Lower lobe of right lung (tissue), 2 donors: ENCODE results near the gene ITGA5. TPM values are rescaled to one million over a fixed set of nuclear protein-coding genes. Genes with fewer than 3 reads are reported as not detected.

ENCODE experiments used
- ATAC-seq, 2 donors: fragments of 200-7000 bp; cut with Tn5 transposase; one replicate each; pipeline ENCODE4 v1.9.1; 2020 to 2022; ENCODE audit warnings: mild to moderate bottlenecking in 2 of 2, moderate library complexity in 2 of 2
- DNase-seq: peaks from one replicate; pipeline ENCODE4 v3.0.0-alpha.2; 2020
- H3K27ac ChIP-seq: fragments of 200-600 bp; one replicate; pipeline ENCODE4 v1.8.0; 2022
- H3K27me3 ChIP-seq: fragments of 200-600 bp; one replicate; pipeline ENCODE4 v1.8.0; 2022; ENCODE audit warnings: low read depth
- H3K36me3 ChIP-seq: fragments of 200-600 bp; one replicate; pipeline ENCODE4 v1.8.0; 2022; ENCODE audit warnings: mild to moderate bottlenecking
- H3K4me1 ChIP-seq: fragments of 200-600 bp; one replicate; pipeline ENCODE4 v1.8.0; 2022
- H3K4me3 ChIP-seq: fragments of 200-600 bp; one replicate; pipeline ENCODE4 v1.8.0; 2022; ENCODE audit warnings: mild to moderate bottlenecking
- H3K9me3 ChIP-seq: fragments of 200-600 bp; one replicate; pipeline ENCODE4 v1.8.0; 2022
- intact Hi-C: fragments of 100-400 bp; cut with DNase I; formaldehyde crosslinking; loops from one replicate; pipeline ENCODE4 v1.11.0; 2022
- total RNA-seq: library from RNA; stranded (reverse); fragmentation: NEBNext Ultra II Directional; extraction: Animal tissue kit (Norgen Biotek cat#: 25700); gene quantifications from one replicate; pipeline ENCODE4 v1.2.1, GENCODE V29; 2021
- TF ChIP-seq, protein P1 (sequence below): fragments of 200-600 bp; IDR thresholded peaks from one replicate; pipeline ENCODE4 v1.8.0; 2022; ENCODE audit warnings: antibody characterized with exemption, mild to moderate bottlenecking
- donor health status: DM: no; HTN: yes; CAD: no; lungs with severe emphysema.

ITGA5 gene
- total RNA-seq, 1 donor from 2014 or later = 97.1 TPM

DNA sequence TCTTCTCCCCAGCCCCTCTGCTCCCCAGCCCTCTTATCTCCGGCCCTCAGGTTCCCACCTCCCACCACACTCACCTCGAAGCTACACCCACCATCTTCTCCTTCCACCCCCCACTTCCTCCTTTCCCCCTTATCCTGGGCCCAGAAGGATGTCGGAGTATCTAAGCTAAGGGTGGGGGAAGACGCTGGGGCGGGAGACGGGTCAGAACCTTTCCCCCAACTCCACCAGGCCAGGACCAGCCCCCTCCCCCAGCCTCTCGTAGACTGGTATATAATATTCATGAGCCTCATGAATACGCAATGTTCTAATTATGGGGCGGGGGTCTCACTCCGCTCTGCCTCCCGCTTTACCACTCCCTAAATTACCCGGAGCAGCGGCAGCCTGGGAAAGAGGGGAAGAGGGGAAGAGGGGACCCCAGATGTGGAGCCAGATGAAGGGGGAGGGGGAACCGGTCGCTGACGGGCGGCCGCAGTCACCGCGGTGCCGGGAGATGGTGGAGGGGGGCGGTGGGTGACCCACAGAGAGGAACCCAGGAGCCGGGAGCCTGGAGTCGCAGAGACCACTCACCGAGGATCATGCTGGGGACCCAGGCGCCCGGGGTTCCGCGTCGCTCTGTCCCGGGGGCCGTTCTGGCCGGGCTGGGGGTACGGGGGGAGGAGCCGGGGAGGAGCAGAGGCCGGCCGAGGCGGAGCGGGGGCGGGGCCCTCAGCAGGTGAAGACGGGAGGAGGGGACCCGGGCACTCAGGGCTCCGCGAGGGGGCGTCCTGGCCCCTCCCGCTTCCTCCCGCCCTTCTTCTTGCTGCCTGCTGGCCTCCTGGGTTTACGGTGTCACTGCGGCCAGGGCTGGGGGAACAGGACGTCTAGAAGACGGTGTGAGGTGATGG lies 28.2 kb downstream of the ITGA5 start:
- ATAC-seq = peak; percentile 56 to 62
- no peaks in the 10 kb centered on the region for H3K9me3 ChIP-seq
- DNase-seq = no peak

DNA sequence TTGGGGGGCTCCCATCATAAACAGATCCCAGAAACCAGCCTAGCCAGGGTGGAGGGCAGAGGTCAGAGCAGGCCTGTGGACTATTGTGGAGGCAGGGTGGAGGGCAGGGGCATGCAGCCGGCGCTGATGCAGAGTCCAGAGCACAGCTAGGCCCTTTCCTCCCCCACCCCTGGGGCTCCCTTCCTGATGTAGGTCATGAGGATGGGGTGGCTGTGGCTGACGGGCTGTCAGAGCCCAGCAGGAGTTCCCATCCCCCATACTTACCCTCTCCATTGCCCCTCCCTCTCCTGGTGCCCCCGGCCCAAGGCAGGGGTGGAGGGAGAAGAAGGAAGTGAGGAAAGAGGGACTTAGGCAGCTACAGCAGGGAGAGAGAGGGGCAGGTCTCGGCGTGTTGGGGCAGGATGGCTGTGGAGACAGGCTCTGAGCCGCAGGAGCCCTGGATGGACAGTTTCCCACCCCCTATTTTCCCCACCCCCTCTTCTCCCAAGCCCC lies 28.8 kb downstream of the ITGA5 start:
- ATAC-seq = peak in 1 of 2 donors; percentile 5
- TF ChIP-seq, protein P1, sequence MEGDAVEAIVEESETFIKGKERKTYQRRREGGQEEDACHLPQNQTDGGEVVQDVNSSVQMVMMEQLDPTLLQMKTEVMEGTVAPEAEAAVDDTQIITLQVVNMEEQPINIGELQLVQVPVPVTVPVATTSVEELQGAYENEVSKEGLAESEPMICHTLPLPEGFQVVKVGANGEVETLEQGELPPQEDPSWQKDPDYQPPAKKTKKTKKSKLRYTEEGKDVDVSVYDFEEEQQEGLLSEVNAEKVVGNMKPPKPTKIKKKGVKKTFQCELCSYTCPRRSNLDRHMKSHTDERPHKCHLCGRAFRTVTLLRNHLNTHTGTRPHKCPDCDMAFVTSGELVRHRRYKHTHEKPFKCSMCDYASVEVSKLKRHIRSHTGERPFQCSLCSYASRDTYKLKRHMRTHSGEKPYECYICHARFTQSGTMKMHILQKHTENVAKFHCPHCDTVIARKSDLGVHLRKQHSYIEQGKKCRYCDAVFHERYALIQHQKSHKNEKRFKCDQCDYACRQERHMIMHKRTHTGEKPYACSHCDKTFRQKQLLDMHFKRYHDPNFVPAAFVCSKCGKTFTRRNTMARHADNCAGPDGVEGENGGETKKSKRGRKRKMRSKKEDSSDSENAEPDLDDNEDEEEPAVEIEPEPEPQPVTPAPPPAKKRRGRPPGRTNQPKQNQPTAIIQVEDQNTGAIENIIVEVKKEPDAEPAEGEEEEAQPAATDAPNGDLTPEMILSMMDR = no peak
- intact Hi-C loops = no loop called here
- H3K4me3 ChIP-seq = no peak overlapping the region
- peaks cover 17% of the 10 kb centered on the region for H3K36me3 ChIP-seq
- H3K9me3 ChIP-seq = no peaks in the 10 kb centered on the region
- H3K27me3 ChIP-seq = no peaks in the 10 kb centered on the region
- no peak for DNase-seq
- no peak overlapping the region for H3K27ac ChIP-seq
- H3K4me1 ChIP-seq = peaks cover 37% of the 10 kb centered on the region

More for the DNA sequence above, 28.2 kb downstream of the ITGA5 start:
- TF ChIP-seq, protein P1 = no peak
- no peaks in the 10 kb centered on the region for H3K27me3 ChIP-seq
- peaks cover 37% of the 10 kb centered on the region for H3K4me1 ChIP-seq
- intact Hi-C loops = no loop called here
- peak overlapping the region; percentile 48 for H3K4me3 ChIP-seq
- H3K36me3 ChIP-seq = peaks cover 24% of the 10 kb centered on the region
- no peak overlapping the region for H3K27ac ChIP-seq

DNA sequence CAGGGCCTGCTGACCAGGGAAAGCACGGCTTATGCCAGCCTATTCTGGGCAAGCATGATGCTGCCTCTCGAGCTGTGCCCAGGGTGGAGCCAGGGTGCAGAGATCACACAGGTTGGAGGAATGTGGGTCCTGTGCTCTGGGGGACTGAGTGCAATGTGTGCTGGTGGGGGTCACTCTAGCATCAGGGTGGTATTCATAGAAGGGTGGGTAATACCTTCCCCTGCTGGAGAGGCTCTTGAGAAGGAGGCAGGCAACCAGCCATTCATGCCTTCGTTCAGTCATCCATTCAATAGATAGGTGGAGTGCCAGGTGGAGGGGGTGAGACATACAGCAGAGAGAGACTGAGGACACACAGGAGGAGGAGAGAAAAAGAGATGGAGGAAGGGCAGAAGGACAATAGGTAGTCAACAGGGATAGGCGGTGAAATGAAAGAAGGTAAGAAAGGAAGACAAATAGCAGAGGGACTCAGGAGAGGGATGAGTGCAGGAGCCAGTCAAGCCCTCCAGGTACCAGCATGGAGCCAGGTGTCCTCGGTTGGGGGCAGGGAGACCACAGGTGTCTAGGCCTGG lies 29.4 kb downstream of the ITGA5 start:
- intact Hi-C loops = no loop called here
- Histone ChIP-seq H3K9me3 (no peaks in the 10 kb centered on the region), H3K4me1 (peaks cover 34% of the 10 kb centered on the region), H3K27ac (no peak overlapping the region), H3K36me3 (peaks cover 12% of the 10 kb centered on the region), H3K27me3 (no peaks in the 10 kb centered on the region), H3K4me3 (no peak overlapping the region)
- ATAC-seq (no peak), DNase-seq (no peak)
- TF ChIP-seq, protein P1 = no peak

DNA sequence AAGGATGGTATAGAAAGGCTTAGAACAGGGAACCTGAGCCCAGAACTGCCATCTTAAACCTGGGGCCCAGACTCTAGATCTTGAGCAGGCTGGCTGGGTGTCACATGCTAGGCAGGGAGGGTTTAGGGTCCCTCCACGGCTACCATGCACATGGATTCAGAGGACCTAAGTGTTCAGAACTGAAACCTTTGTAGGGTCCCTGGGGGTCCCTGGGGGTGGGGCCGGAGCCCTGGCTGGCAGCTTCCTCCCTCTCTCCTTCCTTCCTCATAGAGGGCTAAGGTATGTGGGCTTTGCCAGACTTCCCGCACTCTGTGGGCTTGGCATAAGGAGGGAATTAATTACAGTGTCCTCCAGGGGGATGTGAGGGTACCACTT lies 29.9 kb downstream of the ITGA5 start:
- no peak for ATAC-seq
- Histone ChIP-seq H3K27ac (no peak overlapping the region), H3K36me3 (peaks cover 6% of the 10 kb centered on the region), H3K4me1 (peaks cover 28% of the 10 kb centered on the region), H3K9me3 (no peaks in the 10 kb centered on the region), H3K27me3 (no peaks in the 10 kb centered on the region), H3K4me3 (no peak overlapping the region)
- DNase-seq = no peak
- intact Hi-C loops = no loop called here
- TF ChIP-seq, protein P1 = no peak

DNA sequence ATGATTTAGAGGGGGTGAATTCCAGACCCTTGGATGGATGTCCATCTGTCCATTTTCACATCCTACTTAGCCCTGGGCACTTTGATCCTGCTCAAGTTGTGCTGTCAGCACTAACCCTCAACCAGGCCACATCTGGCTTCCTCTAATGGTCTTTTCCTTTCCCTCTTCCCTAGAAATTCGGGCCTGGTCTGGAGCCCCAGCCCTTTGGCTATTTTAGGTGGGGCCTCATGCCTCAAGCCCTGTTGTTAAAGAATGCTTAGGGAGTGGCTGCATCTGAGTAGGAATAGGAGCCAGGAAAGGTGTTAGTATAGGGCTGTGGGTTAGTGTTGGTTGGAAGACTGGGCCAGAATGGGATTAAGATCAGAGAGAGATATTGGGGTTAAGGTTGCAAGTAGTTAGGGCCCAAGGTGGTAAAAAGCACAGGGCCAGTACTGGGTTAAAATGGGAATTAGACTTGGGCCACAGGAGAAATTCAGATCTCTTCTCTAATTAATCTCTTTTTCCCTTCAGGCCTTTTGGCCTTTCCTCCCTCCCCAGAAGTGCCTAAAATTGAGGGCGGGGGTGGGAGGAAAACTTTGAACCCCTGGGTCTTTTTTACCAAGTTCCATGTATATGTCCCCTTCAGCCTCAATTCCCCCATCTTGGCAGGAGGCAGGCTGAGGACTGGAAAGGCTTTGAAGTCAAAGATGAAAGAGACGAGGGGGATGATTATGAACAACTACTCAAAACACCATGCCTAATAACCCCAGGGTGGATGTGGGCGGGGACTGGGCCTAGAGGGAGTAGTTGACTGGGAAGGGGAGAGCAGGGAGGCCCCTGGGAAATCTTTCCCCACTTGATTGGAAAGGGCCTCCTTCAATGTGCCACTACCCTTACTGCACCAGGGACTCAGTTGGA lies 30.6 kb downstream of the ITGA5 start:
- Histone ChIP-seq H3K4me3 (no peak overlapping the region), H3K27me3 (no peaks in the 10 kb centered on the region), H3K9me3 (no peaks in the 10 kb centered on the region), H3K36me3 (no peaks in the 10 kb centered on the region), H3K27ac (no peak overlapping the region), H3K4me1 (peaks cover 23% of the 10 kb centered on the region)
- intact Hi-C loops = no loop called here
- DNase-seq = no peak
- TF ChIP-seq, protein P1 = no peak
- no peak for ATAC-seq
